ENCODE results near the gene CCDC157.
A peak's percentile ranks its signal among the peaks of the same experiment; 100 is the strongest.

CCDC157 gene

DNA sequence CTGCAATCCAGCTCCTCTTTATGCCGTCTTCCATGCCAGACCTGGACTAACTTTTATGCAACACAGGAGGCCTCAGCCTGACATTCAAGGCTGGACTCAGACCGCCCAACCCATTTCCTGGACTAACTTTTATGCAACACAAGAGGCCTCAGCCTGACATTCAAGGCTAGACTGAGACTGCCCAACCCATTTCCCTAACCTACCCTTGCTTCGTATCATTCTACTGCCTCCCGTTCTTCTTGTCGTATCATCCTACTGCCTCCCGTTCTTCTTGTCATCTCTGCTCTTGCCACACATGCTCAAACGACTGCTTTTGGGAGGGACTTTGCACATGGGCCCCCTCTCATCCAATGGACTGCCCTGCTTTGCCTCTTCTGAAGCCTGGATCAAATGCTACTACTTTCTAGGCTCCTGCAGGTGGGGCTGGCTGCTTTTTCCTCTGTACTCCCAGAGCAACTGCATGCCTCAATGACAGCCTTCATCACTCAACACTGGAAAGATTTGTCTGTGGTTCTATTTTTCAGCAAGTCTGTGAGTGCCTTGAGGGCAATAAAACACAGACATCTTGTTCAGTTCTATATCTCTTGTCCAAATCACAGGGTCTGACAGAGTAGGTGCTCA is 37.9 kb upstream of the CCDC157 start:
- TF ChIP-seq, protein P1, sequence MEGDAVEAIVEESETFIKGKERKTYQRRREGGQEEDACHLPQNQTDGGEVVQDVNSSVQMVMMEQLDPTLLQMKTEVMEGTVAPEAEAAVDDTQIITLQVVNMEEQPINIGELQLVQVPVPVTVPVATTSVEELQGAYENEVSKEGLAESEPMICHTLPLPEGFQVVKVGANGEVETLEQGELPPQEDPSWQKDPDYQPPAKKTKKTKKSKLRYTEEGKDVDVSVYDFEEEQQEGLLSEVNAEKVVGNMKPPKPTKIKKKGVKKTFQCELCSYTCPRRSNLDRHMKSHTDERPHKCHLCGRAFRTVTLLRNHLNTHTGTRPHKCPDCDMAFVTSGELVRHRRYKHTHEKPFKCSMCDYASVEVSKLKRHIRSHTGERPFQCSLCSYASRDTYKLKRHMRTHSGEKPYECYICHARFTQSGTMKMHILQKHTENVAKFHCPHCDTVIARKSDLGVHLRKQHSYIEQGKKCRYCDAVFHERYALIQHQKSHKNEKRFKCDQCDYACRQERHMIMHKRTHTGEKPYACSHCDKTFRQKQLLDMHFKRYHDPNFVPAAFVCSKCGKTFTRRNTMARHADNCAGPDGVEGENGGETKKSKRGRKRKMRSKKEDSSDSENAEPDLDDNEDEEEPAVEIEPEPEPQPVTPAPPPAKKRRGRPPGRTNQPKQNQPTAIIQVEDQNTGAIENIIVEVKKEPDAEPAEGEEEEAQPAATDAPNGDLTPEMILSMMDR (IDR thresholded peaks at IDR 0.05; ENCODE audit: low read length, missing control alignments): no peak
- DNase-seq (ENCODE audit: low read depth): no peak
- H3K4me3 ChIP-seq (replicated peaks; ENCODE audit: low read depth, low read length): no peak overlapping the region

DNA sequence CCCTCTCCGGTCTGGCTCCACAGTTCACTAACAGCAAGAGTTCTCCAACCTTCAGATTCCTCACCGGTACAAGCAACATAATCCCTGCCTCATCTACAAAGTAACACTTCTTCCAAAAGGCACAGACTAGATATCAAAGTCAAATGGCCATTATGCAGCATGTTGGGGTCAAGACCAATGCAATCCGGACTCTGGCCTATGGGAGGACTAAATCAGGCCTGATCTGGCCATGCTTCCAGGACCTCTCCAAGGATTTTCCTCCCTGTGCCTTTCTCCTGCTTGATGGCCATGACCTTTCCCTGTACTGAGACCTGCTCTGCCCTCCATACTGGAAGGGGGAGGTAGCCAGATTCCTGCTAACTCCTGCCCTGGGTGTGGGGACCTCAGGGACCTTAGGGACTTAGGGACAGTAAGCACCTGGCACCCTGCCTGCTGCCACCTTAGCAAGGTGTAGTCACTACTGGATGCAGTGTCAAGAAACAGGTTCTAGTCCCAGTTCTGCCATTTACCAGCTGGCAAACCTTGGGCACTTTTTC is 36.7 kb upstream of the CCDC157 start:
- TF ChIP-seq, protein P1 (IDR thresholded peaks at IDR 0.05; ENCODE audit: low read length, missing control alignments): no peak
- no peak for DNase-seq (ENCODE audit: low read depth)
- H3K4me3 ChIP-seq (replicated peaks; ENCODE audit: low read depth, low read length): no peak overlapping the region

DNA sequence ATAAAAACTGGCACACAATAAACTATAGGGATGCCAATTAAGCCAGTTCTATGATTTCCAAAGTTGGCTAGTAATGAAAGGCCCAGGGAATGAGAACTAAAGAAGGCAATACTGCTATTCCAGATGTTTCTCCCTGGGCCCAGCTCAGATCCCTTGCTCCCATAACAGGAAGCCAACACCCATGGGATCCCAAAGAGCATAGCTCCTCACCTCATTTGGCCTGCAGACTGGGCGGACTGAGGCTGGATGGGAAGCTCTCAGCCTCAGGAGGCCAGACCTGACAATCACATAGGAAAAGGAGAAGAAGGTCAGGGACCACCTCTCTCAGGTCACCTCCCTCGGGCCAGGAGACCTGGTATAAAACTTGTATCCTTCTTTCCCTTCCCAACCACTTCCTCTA is 35.3 kb upstream of the CCDC157 start:
- TF ChIP-seq, protein P1 (IDR thresholded peaks at IDR 0.05; ENCODE audit: low read length, missing control alignments): no peak
- no peak for DNase-seq (ENCODE audit: low read depth)
- no peak overlapping the region for H3K4me3 ChIP-seq (replicated peaks; ENCODE audit: low read depth, low read length)

DNA sequence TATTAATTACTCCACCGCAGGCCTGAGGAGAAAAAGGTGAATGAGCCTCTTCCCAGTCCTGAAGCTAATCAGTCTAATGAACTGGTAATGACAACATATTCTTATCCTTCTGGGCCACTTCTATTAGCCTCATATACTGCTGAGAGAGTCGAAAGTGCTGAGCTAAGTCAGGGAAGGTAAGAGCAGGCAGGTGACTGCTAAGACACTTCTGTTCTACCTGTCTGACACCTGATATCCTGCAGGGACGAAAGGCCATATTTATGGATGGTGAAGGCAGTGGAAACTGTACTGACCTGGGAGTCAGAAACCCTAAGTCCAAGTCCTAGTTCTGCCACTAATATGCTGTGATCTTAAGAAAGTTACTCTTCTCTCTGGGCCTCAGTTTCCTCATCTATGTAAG is 33.6 kb upstream of the CCDC157 start:
- no peak overlapping the region for H3K4me3 ChIP-seq (replicated peaks; ENCODE audit: low read depth, low read length)
- no peak for DNase-seq (ENCODE audit: low read depth)
- TF ChIP-seq, protein P1 (IDR thresholded peaks at IDR 0.05; ENCODE audit: low read length, missing control alignments): no peak

DNA sequence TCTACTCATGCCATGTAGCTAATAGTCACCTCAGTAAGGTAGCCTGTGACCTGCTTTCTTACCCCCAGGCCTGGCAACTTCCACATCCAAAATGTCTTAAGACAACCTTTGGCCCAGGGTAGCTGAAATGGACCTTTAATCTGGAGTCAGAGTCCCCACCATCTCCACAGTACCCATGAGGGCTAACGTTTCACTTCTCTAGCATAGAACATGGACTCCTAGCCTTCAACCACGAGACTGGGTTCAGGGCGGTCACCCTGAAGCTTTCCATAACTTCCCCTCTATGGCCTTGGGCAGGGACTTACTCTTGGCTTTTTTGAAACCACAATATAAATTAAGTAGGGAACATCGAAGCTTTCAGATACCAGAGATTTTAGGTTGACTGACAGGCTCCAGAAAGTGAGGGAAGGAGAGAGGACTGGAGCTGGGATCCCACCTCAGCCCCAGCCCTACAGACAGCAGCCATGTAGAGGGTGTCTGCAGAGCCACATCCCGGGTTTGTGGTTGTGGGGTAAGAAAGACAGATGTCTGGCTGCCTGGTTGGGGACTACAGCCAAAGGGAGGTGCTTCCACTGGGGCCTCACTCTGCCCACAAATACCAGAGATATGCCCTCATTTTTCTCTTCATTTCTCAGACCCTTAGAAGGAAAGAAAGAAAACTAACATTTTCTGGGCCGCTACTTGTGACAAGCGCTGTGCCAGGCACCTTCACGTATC is 32.6 kb upstream of the CCDC157 start:
- DNase-seq (ENCODE audit: low read depth): no peak
- TF ChIP-seq, protein P1 (IDR thresholded peaks at IDR 0.05; ENCODE audit: low read length, missing control alignments): no peak
- peak overlapping the region; percentile 77 for H3K4me3 ChIP-seq (replicated peaks; ENCODE audit: low read depth, low read length)

DNA sequence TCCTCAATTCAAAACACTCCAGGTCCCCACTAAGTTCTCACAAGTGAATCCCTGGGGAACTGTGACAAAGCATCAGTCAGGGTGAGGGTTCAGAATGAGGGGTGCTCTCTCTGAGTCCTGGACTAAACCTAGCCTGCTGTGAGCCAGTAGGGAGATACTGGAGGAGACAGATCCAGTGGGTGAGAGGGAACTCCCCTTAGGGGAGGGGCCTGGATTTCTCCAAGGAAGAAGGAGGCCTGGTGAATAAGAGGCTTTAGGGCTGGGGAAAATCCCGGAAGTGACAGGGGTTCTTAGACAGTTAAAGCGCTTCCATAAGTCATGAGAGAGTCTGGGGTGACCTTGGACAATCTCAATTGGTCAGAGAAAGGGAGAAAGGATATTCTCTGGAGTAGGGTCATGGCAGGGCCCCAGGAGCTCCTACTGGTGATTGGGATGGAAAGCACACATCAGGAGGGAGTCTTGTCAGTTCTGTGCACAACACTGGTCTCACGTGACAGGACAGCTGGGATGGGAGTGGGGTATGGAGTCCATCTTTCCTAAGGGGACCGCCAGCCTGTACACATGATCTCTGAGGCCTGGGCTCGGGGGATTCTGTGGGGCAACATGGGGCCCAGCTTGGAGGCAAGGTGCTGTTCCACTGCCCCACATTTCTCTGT is 31.6 kb upstream of the CCDC157 start:
- peak overlapping the region; percentile 77 for H3K4me3 ChIP-seq (replicated peaks; ENCODE audit: low read depth, low read length)
- DNase-seq (ENCODE audit: low read depth): peak; percentile 82
- TF ChIP-seq, protein P1 (IDR thresholded peaks at IDR 0.05; ENCODE audit: low read length, missing control alignments): no peak

All from fibroblast of pulmonary artery (primary cell).